COLO829 (cell line): Measurements from ENCODE around the gene MYPN.
"Not testable (repeated sequence)": the region's sequence is repeated elsewhere in the genome, so short reads cannot be mapped to it uniquely, and the experiment has no call there.

Source experiments
- DNase-seq: peaks from one replicate; pipeline ENCODE4 v3.0.0; 2012; ENCODE audit warnings: low spot score

Gene MYPN

DNA sequence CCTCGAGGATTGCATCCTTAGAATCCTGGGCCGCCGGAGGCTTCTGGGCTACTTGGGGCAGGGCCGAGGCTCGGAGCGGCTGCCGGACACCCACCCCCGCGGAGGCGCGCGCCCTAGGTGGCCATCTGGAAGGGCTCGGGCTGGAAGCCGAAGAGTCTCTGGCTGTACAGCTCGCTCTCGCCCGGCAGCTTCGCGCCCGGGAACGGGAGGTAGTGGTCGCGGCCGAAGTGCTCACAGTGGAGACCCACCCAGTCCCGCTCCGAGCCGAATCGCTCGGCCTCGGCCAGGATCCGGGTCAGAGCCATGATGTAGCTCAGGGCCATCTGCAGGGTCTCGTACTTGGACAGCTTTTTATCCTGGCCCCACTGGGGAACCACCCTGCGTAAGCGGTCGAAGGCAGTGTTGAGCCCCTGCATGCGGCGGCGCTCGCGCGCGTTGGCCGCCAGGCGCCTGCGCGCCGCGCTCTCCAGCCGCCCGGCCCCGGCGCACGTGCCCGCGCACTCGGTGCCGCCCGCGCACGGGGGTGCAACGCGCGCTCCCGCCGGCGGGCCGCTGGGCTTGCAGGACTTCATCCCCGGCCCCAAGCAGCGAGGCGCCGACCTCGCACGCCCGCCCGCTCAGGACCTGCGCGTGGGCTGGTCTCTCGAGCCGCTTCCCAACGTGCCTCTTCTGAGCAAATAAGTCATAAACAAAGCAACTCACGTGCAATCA is 122.0 kb downstream of the MYPN start:
- DNase-seq = peak; percentile 26

GRCh38 chr10:68231817-68232251 is 122.5 kb downstream of the MYPN start, which contains the start of gene ATOH7:
ATOH7 (minus strand) TSS chr10:68232113; CDS start chr10:68231677, 436 bp downstream.
- no peak for DNase-seq

GRCh38 chr10:68233046-68233445 is 123.8 kb downstream of the MYPN start:
- no peak for DNase-seq

DNA sequence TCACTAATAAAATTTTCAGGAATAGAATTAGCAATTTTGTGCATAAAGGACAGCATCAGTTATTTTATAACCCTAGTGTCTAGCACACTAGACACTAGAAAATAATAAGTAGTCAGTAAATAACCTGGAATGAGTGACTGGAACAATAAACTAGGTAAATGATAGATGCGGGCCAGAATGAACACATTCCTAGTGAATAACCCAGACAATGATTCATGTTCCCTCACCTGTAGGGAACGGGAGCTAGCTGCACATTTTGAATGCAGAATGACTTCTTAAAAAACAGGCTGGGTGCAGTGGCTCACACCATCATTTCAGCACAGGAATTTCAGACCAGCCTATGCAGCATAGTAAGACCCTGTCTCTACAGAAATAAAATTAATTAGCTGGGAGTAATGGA is 125.8 kb downstream of the MYPN start:
- no peak for DNase-seq

- DNase-seq = no peak
Measured at GRCh38 chr10:68235581-68235980, 126.3 kb downstream of the MYPN start.

DNA sequence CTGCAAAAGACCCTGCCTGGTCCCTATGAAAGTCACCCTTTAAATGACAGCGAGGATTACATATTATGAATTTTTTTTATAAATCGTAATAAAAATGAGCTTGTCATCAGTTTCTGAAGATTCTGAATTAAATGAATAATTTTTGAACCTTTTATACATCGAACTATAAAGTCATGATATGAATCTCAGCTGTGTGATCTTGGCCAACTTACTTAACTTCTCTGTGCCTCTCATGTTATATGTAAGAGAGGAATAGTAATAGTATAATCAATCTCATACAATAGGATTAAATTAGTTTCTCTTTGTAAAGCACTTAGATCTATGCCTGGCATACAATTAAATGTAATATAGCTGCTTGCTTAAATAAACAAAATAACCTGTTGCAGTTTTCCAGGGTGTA is 127.9 kb downstream of the MYPN start:
- DNase-seq = no peak

GRCh38 chr10:68238371-68238770 is 129.1 kb downstream of the MYPN start:
- no peak for DNase-seq

GRCh38 chr10:68239069-68239468 is 129.8 kb downstream of the MYPN start:
- DNase-seq = no peak

DNA sequence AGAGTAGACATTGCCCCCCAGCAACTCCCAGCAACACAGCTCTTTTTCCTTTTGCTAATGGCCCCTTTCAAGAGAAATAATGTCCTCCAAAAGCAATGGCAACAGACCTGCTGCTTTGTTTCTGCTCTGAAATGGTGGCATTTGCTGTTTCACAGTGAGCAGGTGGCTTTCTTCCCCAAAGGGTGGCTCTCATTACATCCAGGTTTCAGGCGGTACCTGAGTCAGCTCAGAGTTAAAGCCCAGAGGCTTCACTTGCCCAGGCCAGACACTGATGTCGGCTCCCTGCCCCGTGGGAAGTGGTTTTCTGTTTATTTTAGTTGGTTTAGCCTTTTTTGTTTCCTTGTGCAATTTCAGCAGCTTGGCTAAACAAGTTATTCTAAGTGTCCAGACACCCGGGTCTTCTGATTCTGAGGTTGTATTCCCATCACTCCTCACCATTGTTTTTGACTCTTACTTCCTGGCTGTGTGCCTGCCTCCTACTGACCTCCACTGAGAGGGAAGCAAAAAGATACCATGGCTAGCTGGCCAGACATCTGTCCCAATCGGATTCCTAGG is 130.4 kb downstream of the MYPN start:
- DNase-seq = no peak

- no peak for DNase-seq
Measured at GRCh38 chr10:68242051-68242450, 132.8 kb downstream of the MYPN start.

- DNase-seq = not testable (repeated sequence)
Measured at GRCh38 chr10:68246397-68246796, 137.1 kb downstream of the MYPN start.

GRCh38 chr10:68247931-68248330 is 138.6 kb downstream of the MYPN start:
- DNase-seq = no peak

DNA sequence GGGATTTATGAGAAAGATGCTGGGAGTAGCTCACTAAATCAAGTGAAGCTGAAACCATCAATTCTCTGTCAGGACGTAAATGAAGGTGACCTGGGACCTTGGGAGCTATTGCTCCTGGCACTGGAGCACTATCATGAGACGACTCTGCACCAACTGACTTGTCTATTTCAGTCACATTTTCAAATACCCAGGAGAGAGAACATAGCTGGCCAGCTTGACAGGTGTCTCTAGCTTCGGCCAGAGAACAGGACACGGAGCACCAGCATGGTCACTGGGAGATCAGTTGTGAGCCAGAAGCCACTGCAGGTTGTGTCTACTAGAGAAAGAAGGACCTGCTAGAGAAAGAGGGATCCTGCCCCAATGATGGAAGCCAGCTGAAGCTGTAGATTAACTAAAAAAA is 140.0 kb downstream of the MYPN start:
- DNase-seq = no peak

DNA sequence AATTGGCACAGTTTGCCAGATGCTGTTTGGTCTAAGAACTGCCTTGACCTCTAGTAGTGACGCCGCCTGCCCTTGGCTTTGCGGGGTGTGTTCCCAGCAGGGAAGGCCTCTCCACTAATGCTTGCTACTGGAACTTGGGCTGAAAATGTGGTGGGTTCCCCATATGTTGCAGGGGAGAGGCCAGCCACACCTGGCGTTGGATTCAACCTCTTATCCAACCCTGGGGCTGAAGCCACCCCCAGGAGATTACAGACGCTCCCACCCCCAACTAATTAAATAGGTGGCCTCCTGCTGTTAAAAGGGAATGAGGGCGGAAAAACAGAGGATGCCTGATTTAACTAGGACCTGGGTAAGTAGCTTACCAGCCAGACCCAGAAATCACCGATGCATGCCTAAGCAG is 141.9 kb downstream of the MYPN start:
- no peak for DNase-seq

- DNase-seq = no peak
Measured at GRCh38 chr10:68251625-68252495, 142.6 kb downstream of the MYPN start.

DNA sequence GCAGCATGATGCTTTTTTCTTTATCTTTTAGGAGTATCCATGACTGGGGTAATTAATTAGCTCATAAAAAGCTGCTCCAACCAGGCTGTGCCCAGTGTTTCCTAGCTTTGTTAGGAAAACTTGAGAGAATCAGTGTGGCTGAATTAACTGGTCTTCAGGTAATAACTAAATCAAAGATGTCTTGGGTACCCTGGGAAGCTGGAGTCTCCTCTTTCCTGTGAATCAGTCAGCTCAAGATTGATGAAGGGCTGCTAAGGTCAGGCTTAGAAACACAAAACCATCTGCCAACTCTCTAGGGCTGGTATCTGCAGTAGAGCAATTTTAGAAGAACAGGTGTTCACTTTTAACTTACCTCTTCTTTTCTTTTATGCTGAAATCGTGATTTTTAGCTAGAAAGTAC is 144.1 kb downstream of the MYPN start:
- no peak for DNase-seq

DNA sequence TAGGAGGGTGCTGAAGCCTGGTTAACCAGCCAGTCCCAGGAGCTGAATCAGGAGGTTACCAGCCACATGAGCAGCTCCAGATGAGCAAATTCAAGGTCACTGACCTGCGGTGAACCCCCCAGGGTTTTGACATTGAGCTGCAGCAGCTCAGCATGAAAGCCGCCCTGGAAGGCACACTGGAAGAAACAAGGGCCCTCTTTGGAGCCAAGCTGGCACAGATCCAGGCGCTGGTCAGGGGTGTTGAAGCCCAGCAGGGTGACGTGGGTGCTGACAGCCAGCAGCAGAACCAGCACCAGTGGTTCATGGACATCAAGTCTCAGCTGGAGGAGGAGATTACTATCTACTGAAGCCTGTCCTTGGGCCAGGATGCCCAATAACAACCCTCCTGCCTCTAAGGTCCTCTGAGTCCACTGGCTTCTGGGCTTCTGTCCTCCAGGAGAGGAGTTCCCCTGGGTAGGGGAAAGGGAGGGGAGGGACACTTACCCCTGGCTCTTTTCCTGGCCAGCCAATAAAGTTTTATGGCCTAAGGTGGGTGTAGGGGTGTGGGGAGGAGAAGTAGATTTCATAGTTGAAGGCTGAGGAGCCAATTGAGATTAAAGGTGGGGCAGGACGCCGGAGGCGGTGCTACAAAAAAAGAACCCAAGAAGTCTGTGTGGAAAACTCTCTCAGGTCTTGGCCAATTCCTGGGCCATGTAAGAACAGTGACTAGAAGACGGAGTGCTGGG is 152.0 kb downstream of the MYPN start:
- DNase-seq = no peak
